Measurements from ENCODE around the gene SCAF8.
"Not testable (repeated sequence)": the region's sequence is repeated elsewhere in the genome, so short reads cannot be mapped to it uniquely, and the experiment has no call there.

Gene SCAF8

GRCh38 chr6:154709621-154710020, 23.6 kb upstream of the SCAF8 start:
- no peak for DNase-seq
- Histone ChIP-seq H3K36me3 (replicated peaks; ENCODE audit: insufficient read depth, low read length) (no peaks in the 10 kb centered on the region), H3K9me2 (replicated peaks; ENCODE audit: insufficient read depth, low read length) (no peaks in the 10 kb centered on the region), H3K4me1 (ENCODE audit: low read length) (no peaks in the 10 kb centered on the region), H4K20me1 (ENCODE audit: insufficient read depth, low read length) (no peaks in the 10 kb centered on the region), H3K9ac (ENCODE audit: low read length) (no peak overlapping the region), H3K4me2 (ENCODE audit: low read depth, low read length) (no peak overlapping the region), H3K27ac (ENCODE audit: low read length) (no peak overlapping the region), H3F3A (ENCODE audit: insufficient read depth, low read length) (no peaks in the 10 kb centered on the region), H3K79me2 (ENCODE audit: low read length) (no peaks in the 10 kb centered on the region), H3K27me3 (replicated peaks; ENCODE audit: insufficient read depth, low read length) (no peaks in the 10 kb centered on the region), H3K4me3 (ENCODE audit: low read length) (no peak overlapping the region), H2AFZ (ENCODE audit: low read length) (no peak overlapping the region), H3K9me3 (replicated peaks; ENCODE audit: insufficient read depth, low read length) (no peaks in the 10 kb centered on the region)
- no peak for TF ChIP-seq EZH2 (optimal IDR thresholded peaks at IDR 0.05; ENCODE audit: low read depth, low read length)

- Histone ChIP-seq H3K9me3 (replicated peaks; ENCODE audit: insufficient read depth, low read length) (no peaks in the 10 kb centered on the region), H3K4me3 (ENCODE audit: low read length) (no peak overlapping the region), H3K27me3 (replicated peaks; ENCODE audit: insufficient read depth, low read length) (no peaks in the 10 kb centered on the region), H3K9me2 (replicated peaks; ENCODE audit: insufficient read depth, low read length) (no peaks in the 10 kb centered on the region), H3K9ac (ENCODE audit: low read length) (no peak overlapping the region), H2AFZ (ENCODE audit: low read length) (no peak overlapping the region), H3K36me3 (replicated peaks; ENCODE audit: insufficient read depth, low read length) (no peaks in the 10 kb centered on the region), H3K4me1 (ENCODE audit: low read length) (no peaks in the 10 kb centered on the region), H3F3A (ENCODE audit: insufficient read depth, low read length) (no peaks in the 10 kb centered on the region), H4K20me1 (ENCODE audit: insufficient read depth, low read length) (no peaks in the 10 kb centered on the region), H3K27ac (ENCODE audit: low read length) (no peak overlapping the region), H3K4me2 (ENCODE audit: low read depth, low read length) (no peak overlapping the region), H3K79me2 (ENCODE audit: low read length) (no peaks in the 10 kb centered on the region)
- TF ChIP-seq EZH2 (optimal IDR thresholded peaks at IDR 0.05; ENCODE audit: low read depth, low read length) (no peak), CTCF (IDR thresholded peaks at IDR 0.05; ENCODE audit: low read length) (no peak), EZH2phosphoT487 (IDR thresholded peaks at IDR 0.05; ENCODE audit: low read length) (no peak)
- no peak for DNase-seq
Measured at GRCh38 chr6:154710689-154711088, 22.5 kb upstream of the SCAF8 start.

- Histone ChIP-seq H3K9ac (ENCODE audit: low read length) (no peak overlapping the region), H4K20me1 (ENCODE audit: insufficient read depth, low read length) (no peaks in the 10 kb centered on the region), H2AFZ (ENCODE audit: low read length) (no peak overlapping the region), H3K9me2 (replicated peaks; ENCODE audit: insufficient read depth, low read length) (no peaks in the 10 kb centered on the region), H3F3A (ENCODE audit: insufficient read depth, low read length) (no peaks in the 10 kb centered on the region), H3K4me3 (ENCODE audit: low read length) (no peak overlapping the region), H3K9me3 (replicated peaks; ENCODE audit: insufficient read depth, low read length) (no peaks in the 10 kb centered on the region), H3K4me2 (ENCODE audit: low read depth, low read length) (no peak overlapping the region), H3K4me1 (ENCODE audit: low read length) (no peaks in the 10 kb centered on the region), H3K79me2 (ENCODE audit: low read length) (no peaks in the 10 kb centered on the region), H3K36me3 (replicated peaks; ENCODE audit: insufficient read depth, low read length) (no peaks in the 10 kb centered on the region), H3K27me3 (replicated peaks; ENCODE audit: insufficient read depth, low read length) (no peaks in the 10 kb centered on the region), H3K27ac (ENCODE audit: low read length) (no peak overlapping the region)
- no peak for TF ChIP-seq EZH2 (optimal IDR thresholded peaks at IDR 0.05; ENCODE audit: low read depth, low read length)
- DNase-seq, result no peak
Measured at GRCh38 chr6:154715446-154715845, 17.8 kb upstream of the SCAF8 start.

GRCh38 chr6:154716350-154716749, 16.9 kb upstream of the SCAF8 start:
- not testable (repeated sequence) for H3F3A ChIP-seq (ENCODE audit: insufficient read depth, low read length); H2AFZ ChIP-seq (ENCODE audit: low read length); H3K9ac ChIP-seq (ENCODE audit: low read length); H3K27ac ChIP-seq (ENCODE audit: low read length); H3K4me1 ChIP-seq (ENCODE audit: low read length); H3K4me2 ChIP-seq (ENCODE audit: low read depth, low read length); DNase-seq; H3K79me2 ChIP-seq (ENCODE audit: low read length); H3K36me3 ChIP-seq (replicated peaks; ENCODE audit: insufficient read depth, low read length); H4K20me1 ChIP-seq (ENCODE audit: insufficient read depth, low read length); H3K9me2 ChIP-seq (replicated peaks; ENCODE audit: insufficient read depth, low read length); H3K4me3 ChIP-seq (ENCODE audit: low read length); H3K9me3 ChIP-seq (replicated peaks; ENCODE audit: insufficient read depth, low read length); H3K27me3 ChIP-seq (replicated peaks; ENCODE audit: insufficient read depth, low read length)

GRCh38 chr6:154719433-154719832, 13.8 kb upstream of the SCAF8 start:
- no peak for DNase-seq
- Histone ChIP-seq H2AFZ (ENCODE audit: low read length) (no peak overlapping the region), H3K79me2 (ENCODE audit: low read length) (no peaks in the 10 kb centered on the region), H3K9me3 (replicated peaks; ENCODE audit: insufficient read depth, low read length) (no peaks in the 10 kb centered on the region), H3K4me3 (ENCODE audit: low read length) (no peak overlapping the region), H3K9me2 (replicated peaks; ENCODE audit: insufficient read depth, low read length) (no peaks in the 10 kb centered on the region), H3K27ac (ENCODE audit: low read length) (no peak overlapping the region), H3K4me1 (ENCODE audit: low read length) (no peaks in the 10 kb centered on the region), H3K36me3 (replicated peaks; ENCODE audit: insufficient read depth, low read length) (no peaks in the 10 kb centered on the region), H3K9ac (ENCODE audit: low read length) (no peak overlapping the region), H3K27me3 (replicated peaks; ENCODE audit: insufficient read depth, low read length) (no peaks in the 10 kb centered on the region), H3F3A (ENCODE audit: insufficient read depth, low read length) (no peaks in the 10 kb centered on the region), H4K20me1 (ENCODE audit: insufficient read depth, low read length) (no peaks in the 10 kb centered on the region), H3K4me2 (ENCODE audit: low read depth, low read length) (no peak overlapping the region)
- no peak for TF ChIP-seq CTCF (IDR thresholded peaks at IDR 0.05; ENCODE audit: low read length)
- no peak for TF ChIP-seq EZH2phosphoT487 (IDR thresholded peaks at IDR 0.05; ENCODE audit: low read length)
- TF ChIP-seq EZH2 (optimal IDR thresholded peaks at IDR 0.05; ENCODE audit: low read depth, low read length), result no peak

Data from MM.1S (cell line).